GM12801 (cell line): ENCODE measurements around the gene LHX4.

ENCODE experiments used
- CTCF ChIP-seq: IDR thresholded peaks from one replicate; pipeline ENCODE4 v1.5.1; 2011; ENCODE audit warnings: control low read depth; ENCODE audit not compliant: insufficient read length; ENCODE audit errors: extremely low read depth

The LHX4 gene

GRCh38 chr1:180198196-180198595 lies 31.9 kb upstream of the LHX4 start:
- no peak for TF ChIP-seq CTCF

- no peak for TF ChIP-seq CTCF
Measured at GRCh38 chr1:180198611-180199010, 31.5 kb upstream of the LHX4 start.

- no peak for TF ChIP-seq CTCF
Measured at GRCh38 chr1:180199018-180199417, 31.0 kb upstream of the LHX4 start.

GRCh38 chr1:180201451-180202200 lies 28.4 kb upstream of the LHX4 start:
- no peak for TF ChIP-seq CTCF

- TF ChIP-seq CTCF, result no peak
Measured at GRCh38 chr1:180204231-180204630, 25.8 kb upstream of the LHX4 start.

- TF ChIP-seq CTCF, result no peak
Measured at GRCh38 chr1:180206581-180206980, 23.5 kb upstream of the LHX4 start.

- TF ChIP-seq CTCF, result no peak
Measured at GRCh38 chr1:180208264-180208663, 21.8 kb upstream of the LHX4 start.
